GM21723 (cell line): ENCODE results near the gene SLC39A8.
A peak's percentile ranks its signal among the peaks of the same experiment; 100 is the strongest.

Experiments used
- ATAC-seq: cut with Tn5 transposase; IDR thresholded peaks from one replicate; pipeline ENCODE4 v1.9.1; 2021; ENCODE audit warnings: mild to moderate bottlenecking, moderate library complexity; ENCODE audit not compliant: unreplicated experiment

SLC39A8 gene

GRCh38 chr4:102342404-102343074 is 2.7 kb downstream of the SLC39A8 start:
- ATAC-seq, result no peak

GRCh38 chr4:102341201-102341600 is 4.1 kb downstream of the SLC39A8 start:
- no peak for ATAC-seq

GRCh38 chr4:102339018-102339417 is 6.3 kb downstream of the SLC39A8 start:
- no peak for ATAC-seq

GRCh38 chr4:102338405-102338804 is 6.9 kb downstream of the SLC39A8 start:
- ATAC-seq, result no peak

GRCh38 chr4:102335616-102336015 is 9.7 kb downstream of the SLC39A8 start:
- no peak for ATAC-seq

GRCh38 chr4:102334624-102335023 is 10.7 kb downstream of the SLC39A8 start:
- ATAC-seq, result no peak

- ATAC-seq, result no peak
Observed at GRCh38 chr4:102333787-102334186, 11.5 kb downstream of the SLC39A8 start.

GRCh38 chr4:102328045-102328444 is 17.2 kb downstream of the SLC39A8 start:
- ATAC-seq, result no peak

- ATAC-seq, result no peak
Observed at GRCh38 chr4:102326951-102327350, 18.3 kb downstream of the SLC39A8 start.

- ATAC-seq, result no peak
Observed at GRCh38 chr4:102324730-102325129, 20.6 kb downstream of the SLC39A8 start.

GRCh38 chr4:102322736-102323135 is 22.5 kb downstream of the SLC39A8 start:
- no peak for ATAC-seq

- ATAC-seq, result peak; percentile 88
Observed at GRCh38 chr4:102321260-102321995, 23.9 kb downstream of the SLC39A8 start.

- no peak for ATAC-seq
Observed at GRCh38 chr4:102319594-102319993, 25.7 kb downstream of the SLC39A8 start.

GRCh38 chr4:102318526-102318925 is 26.8 kb downstream of the SLC39A8 start:
- ATAC-seq, result no peak

- no peak for ATAC-seq
Observed at GRCh38 chr4:102318105-102318504, 27.2 kb downstream of the SLC39A8 start.

- no peak for ATAC-seq
Observed at GRCh38 chr4:102317459-102317858, 27.8 kb downstream of the SLC39A8 start.

- ATAC-seq, result no peak
Observed at GRCh38 chr4:102316585-102316984, 28.7 kb downstream of the SLC39A8 start.

GRCh38 chr4:102315532-102315931 is 29.8 kb downstream of the SLC39A8 start:
- ATAC-seq, result no peak

- ATAC-seq, result no peak
Observed at GRCh38 chr4:102312417-102312816, 32.9 kb downstream of the SLC39A8 start.

- no peak for ATAC-seq
Observed at GRCh38 chr4:102311912-102312311, 33.4 kb downstream of the SLC39A8 start.

GRCh38 chr4:102311407-102311806 is 33.9 kb downstream of the SLC39A8 start:
- ATAC-seq, result no peak

- ATAC-seq, result peak; percentile 60
Observed at GRCh38 chr4:102308032-102308799, 37.1 kb downstream of the SLC39A8 start.
